ACC112 (cell line): Measurements from ENCODE around the gene JCAD.
"Not testable (repeated sequence)": the region's sequence is repeated elsewhere in the genome, so short reads cannot be mapped to it uniquely, and the experiment has no call there.

Source experiments
- H2AFZ ChIP-seq: fragments of 200-600 bp; sonication (generic); one replicate; pipeline ENCODE4 v1.6.0; 2017; ENCODE audit warnings: antibody characterized with exemption, low read length; ENCODE audit not compliant: unreplicated experiment
- H3K27ac ChIP-seq: fragments of 200-600 bp; sonication (generic); 2 replicates; pipeline ENCODE4 v1.5.1; 2014; ENCODE audit warnings: low read depth, mild to moderate bottlenecking, antibody characterized with exemption, low read length, moderate library complexity
- H3K27me3 ChIP-seq: fragments of 200-600 bp; sonication (generic); 2 replicates; pipeline ENCODE4 v1.6.1; 2014; ENCODE audit warnings: mild to moderate bottlenecking, antibody characterized with exemption, low read length, moderate library complexity, mixed read lengths; ENCODE audit not compliant: insufficient read depth
- H3K36me3 ChIP-seq: fragments of 200-600 bp; sonication (generic); 2 replicates; pipeline ENCODE4 v1.6.1; 2016; ENCODE audit warnings: mild to moderate bottlenecking, antibody characterized with exemption, low read length, moderate library complexity, mixed read lengths; ENCODE audit not compliant: insufficient read depth
- H3K4me1 ChIP-seq: fragments of 200-600 bp; sonication (generic); one replicate; pipeline ENCODE4 v1.6.1; 2016; ENCODE audit warnings: low read length, mixed read lengths; ENCODE audit not compliant: insufficient read depth, unreplicated experiment, control insufficient read depth
- H3K4me3 ChIP-seq: fragments of 200-600 bp; sonication (generic); 2 replicates; pipeline ENCODE4 v1.5.1; 2014; ENCODE audit warnings: mild to moderate bottlenecking, low read depth, low read length
- H3K79me2 ChIP-seq: fragments of 200-600 bp; sonication (generic); one replicate; pipeline ENCODE4 v1.6.0; 2016; ENCODE audit warnings: low read length; ENCODE audit not compliant: control insufficient read depth, unreplicated experiment, insufficient read depth

Gene JCAD, protein sequence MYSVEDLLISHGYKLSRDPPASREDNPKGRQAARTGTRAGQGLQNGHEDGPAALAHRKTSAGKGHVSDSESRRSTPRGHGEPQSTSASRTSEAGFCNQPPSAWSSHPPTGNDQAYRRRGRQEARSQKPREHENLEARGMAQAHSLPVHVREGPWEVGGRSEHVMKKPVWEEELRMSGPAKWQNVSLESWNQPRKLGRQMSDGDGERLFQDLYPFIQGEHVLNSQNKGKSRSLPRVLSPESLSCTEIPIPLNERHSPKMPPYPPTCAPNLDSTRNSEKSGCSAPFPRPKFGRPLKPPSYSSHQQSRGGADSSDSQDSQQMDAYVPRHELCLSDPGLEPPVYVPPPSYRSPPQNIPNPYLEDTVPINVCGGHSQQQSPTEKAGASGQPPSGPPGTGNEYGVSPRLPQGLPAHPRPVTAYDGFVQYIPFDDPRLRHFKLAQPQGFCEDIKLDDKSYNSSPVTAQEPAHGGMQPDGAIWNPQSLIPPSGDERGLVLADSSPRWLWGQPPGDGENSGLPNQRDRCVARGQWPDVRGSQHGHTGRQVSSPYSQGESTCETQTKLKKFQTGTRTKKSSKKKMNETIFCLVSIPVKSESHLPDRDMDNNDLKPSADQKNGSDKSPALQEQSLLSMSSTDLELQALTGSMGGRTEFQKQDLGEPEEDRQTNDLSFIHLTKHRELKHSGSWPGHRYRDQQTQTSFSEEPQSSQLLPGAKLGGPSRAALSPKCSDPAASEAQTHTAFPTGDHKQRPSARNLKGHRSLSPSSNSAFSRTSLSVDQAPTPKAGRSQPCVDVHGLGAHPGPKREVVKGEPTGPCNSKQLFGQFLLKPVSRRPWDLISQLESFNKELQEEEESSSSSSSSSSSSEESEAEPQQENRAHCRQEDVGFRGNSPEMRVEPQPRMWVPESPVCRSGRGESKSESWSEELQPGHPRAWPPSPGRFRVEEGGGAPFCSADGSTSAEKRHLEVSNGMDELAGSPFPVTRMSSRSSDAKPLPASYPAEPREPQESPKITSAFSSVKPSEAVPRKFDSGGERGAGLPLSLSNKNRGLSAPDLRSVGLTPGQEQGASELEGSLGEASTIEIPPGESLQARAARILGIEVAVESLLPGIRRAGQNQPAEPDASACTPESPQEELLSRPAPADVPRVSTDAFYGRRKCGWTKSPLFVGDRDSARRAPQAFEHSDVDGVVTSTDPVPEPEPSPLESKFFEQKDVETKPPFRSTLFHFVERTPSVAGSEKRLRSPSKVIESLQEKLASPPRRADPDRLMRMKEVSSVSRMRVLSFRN (N-terminal part only)

DNA sequence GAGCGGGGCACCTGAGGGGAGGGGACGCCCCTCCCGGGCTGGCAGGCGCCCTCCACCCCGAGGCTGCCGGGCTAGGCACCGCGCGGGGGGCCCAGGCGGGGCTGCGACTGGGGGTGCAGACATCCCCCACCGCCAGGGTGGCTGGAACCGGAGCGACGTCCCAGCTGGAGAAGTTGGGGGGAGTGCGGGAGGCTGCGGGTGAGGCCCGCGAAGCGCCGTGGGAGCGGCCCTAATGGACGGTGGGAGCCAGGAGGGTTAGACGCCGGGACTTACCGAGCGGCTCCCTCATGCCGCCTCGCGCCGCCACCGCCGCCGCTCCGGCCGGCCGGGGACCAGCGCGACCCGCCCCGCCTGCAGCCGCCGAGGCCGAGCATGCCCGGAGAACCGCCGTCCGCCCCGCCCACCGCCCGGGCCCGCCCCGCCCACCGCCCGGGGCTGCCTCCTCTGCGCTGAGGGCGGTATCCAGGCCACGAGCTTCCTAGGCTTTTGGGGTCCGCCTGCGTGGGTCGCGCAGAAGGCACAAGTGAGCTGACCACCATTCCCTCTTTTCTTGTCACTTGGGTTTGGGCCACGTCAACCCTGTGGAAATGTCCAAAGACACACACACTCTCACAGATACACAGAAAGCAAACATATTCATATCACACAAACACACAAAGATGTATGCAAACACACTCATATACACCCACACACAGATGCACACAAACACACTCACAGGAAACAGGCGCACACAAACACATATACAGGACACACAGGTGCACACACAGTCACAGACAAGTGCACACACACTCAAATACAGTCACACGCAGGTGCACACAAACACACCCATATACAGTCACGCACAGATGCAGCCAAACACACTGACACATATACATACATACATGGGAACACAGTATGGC is at the start of gene JCAD:
TSS of gene JCAD (minus strand) at position 378 of the 899 bp plus-strand sequence. CDS start 11,774 bp downstream, outside the sequence.
- H3K4me1 ChIP-seq, result peaks cover 39% of the 10 kb centered on the region
- H2AFZ ChIP-seq, result peak within 1 kb of the TSS; percentile 88
- H3K27ac ChIP-seq, result no peak within 1 kb of the TSS
- H3K79me2 ChIP-seq, result peaks cover 18% of the 10 kb centered on the region
- H3K36me3 ChIP-seq, result no peaks in the 10 kb centered on the region
- H3K27me3 ChIP-seq, result no peaks in the 10 kb centered on the region
- peak within 1 kb of the TSS; percentile 85 for H3K4me3 ChIP-seq

- H3K4me3 ChIP-seq, result no peak overlapping the region
- H2AFZ ChIP-seq, result no peak overlapping the region
- H3K79me2 ChIP-seq, result no peaks in the 10 kb centered on the region
- H3K27ac ChIP-seq, result no peak overlapping the region
- peaks cover 8% of the 10 kb centered on the region for H3K4me1 ChIP-seq
- no peaks in the 10 kb centered on the region for H3K27me3 ChIP-seq
- no peaks in the 10 kb centered on the region for H3K36me3 ChIP-seq
Measured at GRCh38 chr10:30106987-30107386, 47.6 kb upstream of the JCAD start.

DNA sequence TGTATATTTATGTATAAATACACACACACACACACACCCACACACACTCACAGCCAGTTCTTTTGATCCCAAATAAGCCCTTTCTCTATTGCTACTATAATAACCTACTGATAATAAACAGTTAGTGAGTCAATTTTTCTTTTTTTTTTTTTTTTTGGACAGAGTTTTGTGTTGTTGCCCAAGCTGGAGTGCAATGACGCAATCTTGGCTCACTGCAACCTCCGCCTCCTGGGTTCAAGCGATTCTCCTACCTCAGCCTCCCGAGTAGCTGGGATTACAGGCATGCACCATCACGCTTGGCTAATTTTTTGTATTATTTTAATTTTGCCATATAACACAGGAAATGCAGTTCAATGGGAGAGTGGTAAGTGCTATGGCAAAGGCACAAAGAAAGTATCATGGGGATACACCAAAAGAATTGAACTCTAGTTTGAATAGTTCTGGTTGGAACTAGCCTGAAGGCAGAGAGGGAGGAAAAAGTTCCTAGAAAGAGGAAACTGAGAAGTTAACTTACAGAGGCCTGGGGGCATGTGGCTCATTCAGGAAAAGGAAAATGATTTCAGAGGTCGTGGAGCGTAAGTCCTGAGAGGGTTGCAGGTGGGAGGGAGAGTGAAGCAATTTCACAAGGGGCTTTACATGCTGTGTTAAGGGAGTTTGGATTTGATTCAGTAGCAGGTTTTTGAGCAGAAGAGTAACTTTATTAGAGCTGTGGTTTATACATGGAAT is 44.4 kb upstream of the JCAD start:
- no peak overlapping the region for H3K27ac ChIP-seq
- H2AFZ ChIP-seq, result no peak overlapping the region
- H3K4me3 ChIP-seq, result no peak overlapping the region
- H3K27me3 ChIP-seq, result no peaks in the 10 kb centered on the region
- peaks cover 6% of the 10 kb centered on the region for H3K4me1 ChIP-seq
- H3K79me2 ChIP-seq, result no peaks in the 10 kb centered on the region
- no peaks in the 10 kb centered on the region for H3K36me3 ChIP-seq

DNA sequence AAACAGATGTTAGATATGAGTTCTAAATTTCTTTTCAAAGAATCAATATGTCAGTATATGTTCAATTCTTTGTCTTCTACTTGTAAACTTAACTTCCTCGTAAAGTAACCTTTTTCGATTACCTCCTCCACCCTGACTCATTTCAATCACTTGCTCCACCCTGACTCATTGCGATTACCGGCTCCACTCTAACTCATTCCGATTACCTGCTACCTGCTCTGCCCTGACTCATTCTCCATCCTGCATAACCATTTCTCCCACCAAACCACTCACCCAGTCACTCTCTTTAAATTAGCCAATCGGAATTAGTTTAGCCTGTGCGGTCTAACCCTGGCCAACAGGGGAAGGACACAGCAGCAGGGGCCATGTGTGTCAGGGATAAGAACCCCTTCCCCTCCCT is 40.3 kb upstream of the JCAD start:
- H3K27me3 ChIP-seq, H3K4me3 ChIP-seq, H3K27ac ChIP-seq, H2AFZ ChIP-seq, H3K36me3 ChIP-seq, H3K79me2 ChIP-seq: not testable (repeated sequence)
- H3K4me1 ChIP-seq, result peaks cover 10% of the 10 kb centered on the region

- Histone ChIP-seq H3K4me1 (peaks cover 10% of the 10 kb centered on the region), H3K79me2 (no peaks in the 10 kb centered on the region), H2AFZ (no peak overlapping the region), H3K4me3 (peak overlapping the region; percentile 9; the same call in 1 of the 2 replicates), H3K36me3 (no peaks in the 10 kb centered on the region), H3K27me3 (no peaks in the 10 kb centered on the region), H3K27ac (no peak overlapping the region; the same call in 1 of the 2 replicates)
Measured at GRCh38 chr10:30099101-30099500, 39.7 kb upstream of the JCAD start.

- Histone ChIP-seq H2AFZ (no peak overlapping the region), H3K36me3 (no peaks in the 10 kb centered on the region)
Measured at GRCh38 chr10:30098629-30099028, 39.2 kb upstream of the JCAD start.

DNA sequence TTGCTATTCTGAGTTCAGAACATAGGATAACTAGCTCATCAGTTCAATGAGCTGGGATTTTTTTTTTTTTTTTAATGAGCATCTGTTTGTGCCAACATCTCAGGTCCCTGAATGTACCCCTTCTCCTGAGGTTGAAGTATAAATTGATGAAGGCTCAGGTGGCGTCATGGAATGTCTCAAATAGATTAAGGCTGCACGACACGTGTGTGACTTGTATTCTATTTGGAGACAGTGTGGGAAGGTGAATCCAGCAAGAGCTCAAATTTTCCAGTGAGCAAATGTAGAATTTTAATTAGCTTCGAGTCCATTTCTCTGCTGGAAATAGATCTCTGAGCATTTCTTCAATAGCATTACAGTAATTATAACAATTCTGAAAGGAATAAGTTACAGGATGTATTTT is 37.2 kb upstream of the JCAD start:
- no peaks in the 10 kb centered on the region for H3K79me2 ChIP-seq
- H3K27ac ChIP-seq, result no peak overlapping the region
- H3K27me3 ChIP-seq, result no peaks in the 10 kb centered on the region
- H3K4me3 ChIP-seq, result no peak overlapping the region
- H2AFZ ChIP-seq, result no peak overlapping the region
- H3K36me3 ChIP-seq, result no peaks in the 10 kb centered on the region
- H3K4me1 ChIP-seq, result peaks cover 10% of the 10 kb centered on the region

More at GRCh38 chr10:30098629-30099028, 39.2 kb upstream of the JCAD start:
- no peak overlapping the region for H3K27ac ChIP-seq
- H3K79me2 ChIP-seq, result no peaks in the 10 kb centered on the region
- H3K27me3 ChIP-seq, result no peaks in the 10 kb centered on the region
- peaks cover 10% of the 10 kb centered on the region for H3K4me1 ChIP-seq
- no peak overlapping the region for H3K4me3 ChIP-seq

GRCh38 chr10:30095631-30096422 is 36.4 kb upstream of the JCAD start:
- Histone ChIP-seq H3K79me2 (no peaks in the 10 kb centered on the region), H3K4me1 (peaks cover 10% of the 10 kb centered on the region), H2AFZ (no peak overlapping the region), H3K27ac (no peak overlapping the region), H3K4me3 (no peak overlapping the region), H3K27me3 (no peaks in the 10 kb centered on the region), H3K36me3 (no peaks in the 10 kb centered on the region)

DNA sequence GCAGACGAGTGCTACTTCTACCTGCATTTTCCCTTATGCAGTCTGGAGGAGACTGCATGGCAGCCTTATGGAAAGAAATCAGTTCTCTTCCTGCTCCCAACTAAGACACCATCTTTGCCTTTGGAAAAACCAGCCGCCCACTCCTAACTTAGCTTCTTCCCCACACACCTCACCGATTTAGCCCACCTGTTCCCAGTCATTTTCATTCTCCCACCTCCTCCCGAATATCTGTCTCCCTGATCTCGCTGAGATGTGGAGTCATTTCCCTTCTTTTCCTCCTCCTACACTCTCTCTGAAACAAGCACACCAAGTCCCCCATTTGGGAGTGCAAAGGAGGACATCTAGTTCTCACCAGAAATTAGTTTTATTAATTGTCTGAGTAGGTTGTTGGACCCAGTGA is 35.2 kb upstream of the JCAD start:
- no peaks in the 10 kb centered on the region for H3K79me2 ChIP-seq
- no peaks in the 10 kb centered on the region for H3K27me3 ChIP-seq
- H3K36me3 ChIP-seq, result no peaks in the 10 kb centered on the region
- H3K4me3 ChIP-seq, result no peak overlapping the region
- H3K27ac ChIP-seq, result no peak overlapping the region
- no peak overlapping the region for H2AFZ ChIP-seq
- peaks cover 10% of the 10 kb centered on the region for H3K4me1 ChIP-seq
